Lower leg skin (tissue), 4 donors: ENCODE data around the gene ANKFN1. TPM values are rescaled to one million over a fixed set of nuclear protein-coding genes. Genes with fewer than 3 reads are reported as not detected.

Experiments
- DNase-seq, 2 donors: peaks; one replicate each; pipeline ENCODE4 v3.0.0-alpha.2; 2019; ENCODE audit warnings: low spot score in 2 of 2
- H3K4me3 ChIP-seq: fragments of 200-600 bp; sonication (generic); 2 replicates; pipeline ENCODE4 v1.5.1; 2017; ENCODE audit warnings: mild to moderate bottlenecking, low read depth; ENCODE audit not compliant: poor library complexity, severe bottlenecking
- POLR2A ChIP-seq, 2 donors: fragments of 450-650 bp; IDR thresholded peaks; one replicate each; pipeline ENCODE4 v1.6.1; 2016 to 2017; ENCODE audit warnings: antibody characterized with exemption in 2 of 2, mild to moderate bottlenecking in 1 of 2, moderate library complexity in 1 of 2
- WGBS, 2 donors: methylation state at CpG; one replicate each; pipeline ENCODE4 v1.1.5; 2018; 5-methylcytosine and 5-hydroxymethylcytosine counted together
- intact Hi-C: fragments of 100-400 bp; cut with DNase I; formaldehyde crosslinking; loops from one replicate; pipeline ENCODE4 v1.15.0; 2023; ENCODE audit warnings: low total_unique reads
- total RNA-seq, 4 donors: library from RNA; depleted of rRNA; stranded (reverse); fragments of >200 nt; gene quantifications; one replicate each; pipeline ENCODE4 v1.1.0, GENCODE V29; 2016
- TF ChIP-seq, protein P1 (sequence below), 3 donors: fragments of 450-650 bp; IDR thresholded peaks; one replicate each; pipeline ENCODE4 v1.5.1; 2016; ENCODE audit warnings: antibody characterized with exemption in 3 of 3, mild to moderate bottlenecking in 3 of 3, moderate library complexity in 2 of 3

ANKFN1 gene
- total RNA-seq, 4 donors from 2014 or later = 1.1 to 3.1 (median 1.4) TPM

- 36 to 61% methylated on average over 2 of the region's 2 CpGs for WGBS, 2 donors
- no peak for DNase-seq
- TF ChIP-seq POLR2A (IDR thresholded peaks at IDR 0.05) = no peak
- TF ChIP-seq, protein P1, sequence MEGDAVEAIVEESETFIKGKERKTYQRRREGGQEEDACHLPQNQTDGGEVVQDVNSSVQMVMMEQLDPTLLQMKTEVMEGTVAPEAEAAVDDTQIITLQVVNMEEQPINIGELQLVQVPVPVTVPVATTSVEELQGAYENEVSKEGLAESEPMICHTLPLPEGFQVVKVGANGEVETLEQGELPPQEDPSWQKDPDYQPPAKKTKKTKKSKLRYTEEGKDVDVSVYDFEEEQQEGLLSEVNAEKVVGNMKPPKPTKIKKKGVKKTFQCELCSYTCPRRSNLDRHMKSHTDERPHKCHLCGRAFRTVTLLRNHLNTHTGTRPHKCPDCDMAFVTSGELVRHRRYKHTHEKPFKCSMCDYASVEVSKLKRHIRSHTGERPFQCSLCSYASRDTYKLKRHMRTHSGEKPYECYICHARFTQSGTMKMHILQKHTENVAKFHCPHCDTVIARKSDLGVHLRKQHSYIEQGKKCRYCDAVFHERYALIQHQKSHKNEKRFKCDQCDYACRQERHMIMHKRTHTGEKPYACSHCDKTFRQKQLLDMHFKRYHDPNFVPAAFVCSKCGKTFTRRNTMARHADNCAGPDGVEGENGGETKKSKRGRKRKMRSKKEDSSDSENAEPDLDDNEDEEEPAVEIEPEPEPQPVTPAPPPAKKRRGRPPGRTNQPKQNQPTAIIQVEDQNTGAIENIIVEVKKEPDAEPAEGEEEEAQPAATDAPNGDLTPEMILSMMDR (IDR thresholded peaks at IDR 0.05) = no peak
- no peak overlapping the region for H3K4me3 ChIP-seq
- intact Hi-C loops = no loop called here
These were observed 206.2 kb downstream of the ANKFN1 start for GRCh38 chr17:56359518-56359917.

GRCh38 chr17:56367366-56367765 lies 214.1 kb downstream of the ANKFN1 start:
- no peak overlapping the region for H3K4me3 ChIP-seq
- DNase-seq = no peak
- no peak for TF ChIP-seq POLR2A (IDR thresholded peaks at IDR 0.05)
- TF ChIP-seq, protein P1 (IDR thresholded peaks at IDR 0.05) = no peak
- WGBS, 2 donors = 56 to 73% methylated on average over 1 of the region's 1 CpG
- intact Hi-C loops = no loop called here

GRCh38 chr17:56373981-56374833 lies 220.9 kb downstream of the ANKFN1 start:
- H3K4me3 ChIP-seq = no peak overlapping the region
- 66 to 70% methylated on average over 9 of the region's 9 CpGs for WGBS, 2 donors
- no peak for DNase-seq
- TF ChIP-seq, protein P1 (IDR thresholded peaks at IDR 0.05) = no peak
- TF ChIP-seq POLR2A (IDR thresholded peaks at IDR 0.05) = no peak
- intact Hi-C loops = no loop called here

- intact Hi-C loops = no loop called here
- TF ChIP-seq, protein P1 (IDR thresholded peaks at IDR 0.05) = no peak
- no peak for TF ChIP-seq POLR2A (IDR thresholded peaks at IDR 0.05)
- no peak overlapping the region for H3K4me3 ChIP-seq
- no peak for DNase-seq
- WGBS, 2 donors = 88 to 94% methylated on average over 1 of the region's 1 CpG
These were observed 236.1 kb downstream of the ANKFN1 start for GRCh38 chr17:56389356-56389755.

- intact Hi-C loops = no loop called here
- TF ChIP-seq POLR2A (IDR thresholded peaks at IDR 0.05) = no peak
- TF ChIP-seq, protein P1 (IDR thresholded peaks at IDR 0.05) = no peak
- no peak overlapping the region for H3K4me3 ChIP-seq
- WGBS, 2 donors = 69 to 76% methylated on average over 4 of the region's 4 CpGs
- no peak for DNase-seq
These were observed 239.0 kb downstream of the ANKFN1 start for GRCh38 chr17:56392321-56392720.
